ENCODE results near the gene IGFLR1. TPM values are rescaled to one million over a fixed set of nuclear protein-coding genes. Genes with fewer than 3 reads are reported as not detected.

IGFLR1 gene
- total and polyA plus RNA-seq, 9 of the 15 experiments (the other 6 are each of a cell fraction or from before 2014, with no cell fraction given) = 1.0 to 14.3 (median 4.6) TPM

- TF ChIP-seq PRPF4 (IDR thresholded peaks at IDR 0.05; ENCODE audit: insufficient read depth, low read depth, low read length, poor library complexity, severe bottlenecking) = no peak
- TF ChIP-seq CBX1 (IDR thresholded peaks at IDR 0.05; ENCODE audit: low read depth) = no peak
- no peak for TF ChIP-seq MTA3 (IDR thresholded peaks at IDR 0.05; ENCODE audit: borderline replicate concordance)
- TF ChIP-seq ZBED1 (IDR thresholded peaks at IDR 0.05) = no peak
- TF ChIP-seq ZNF143 (CRISPR knock-in tag; IDR thresholded peaks at IDR 0.05) = peak; percentile 87
- TF ChIP-seq ARID3B (CRISPR knock-in tag; IDR thresholded peaks at IDR 0.05; ENCODE audit: borderline replicate concordance) = no peak
- TF ChIP-seq PCBP1 (IDR thresholded peaks at IDR 0.05; ENCODE audit: low read depth, low read length, poor library complexity, severe bottlenecking) = no peak
- TF ChIP-seq PHF20 (IDR thresholded peaks at IDR 0.05; ENCODE audit: partially characterized antibody) = no peak
- TF ChIP-seq CEBPG (CRISPR knock-in tag; IDR thresholded peaks at IDR 0.05) = peak; percentile 52; the same call in 1 of the 2 replicates
- peak; percentile 51 to 87 for TF ChIP-seq CEBPG (tag; conservative IDR thresholded peaks at IDR 0.05 in 1 of 2, IDR thresholded peaks at IDR 0.05 in 1 of 2)
- TF ChIP-seq MEF2A (IDR thresholded peaks at IDR 0.05; ENCODE audit: control insufficient read depth, low read depth, low read length) = no peak
- no peak for TF ChIP-seq TCF7 (IDR thresholded peaks at IDR 0.05; ENCODE audit: borderline replicate concordance)
- TF ChIP-seq STAT6 (CRISPR knock-in tag; IDR thresholded peaks at IDR 0.05) = no peak
- no peak for TF ChIP-seq ZFP91 (CRISPR knock-in tag; IDR thresholded peaks at IDR 0.05)
- no peak for TF ChIP-seq DNMT1 (IDR thresholded peaks at IDR 0.05)
- peak; percentile 62; the same call in 1 of the 2 replicates for TF ChIP-seq CREB3L1 (IDR thresholded peaks at IDR 0.05; ENCODE audit: borderline replicate concordance, low read depth)
- no peak for TF ChIP-seq CBX3 (IDR thresholded peaks at IDR 0.05; ENCODE audit: borderline replicate concordance in 1 of 2, low read length in 2 of 2)
- TF ChIP-seq POLR2H (tag; IDR thresholded peaks at IDR 0.05; ENCODE audit: low read depth) = no peak; the same call in 1 of the 2 replicates
- no peak for TF ChIP-seq U2AF2 (optimal IDR thresholded peaks at IDR 0.05; ENCODE audit: low read depth, low read length)
- peak; percentile 19; the same call in 1 of the 2 replicates for TF ChIP-seq HDAC2 (IDR thresholded peaks at IDR 0.05)
- no peak for TF ChIP-seq PHTF2 (CRISPR knock-in tag; IDR thresholded peaks at IDR 0.05)
These were observed 3.3 kb upstream of the IGFLR1 start, which contains the start of the genes PSENEN and U2AF1L4 (continued) for GRCh38 chr19:35745328-35746086.
